Endodermal cell (in vitro differentiated cells): Measurements from ENCODE around the gene ZNF618. TPM values are rescaled to one million over a fixed set of nuclear protein-coding genes. Genes with fewer than 3 reads are reported as not detected.
A peak's percentile ranks its signal among the peaks of the same experiment; 100 is the strongest.

Source experiments
- DNase-seq: peaks from one replicate; pipeline ENCODE4 v3.0.0-alpha.2; 2017
- H3K27ac ChIP-seq: 2 replicates; pipeline ENCODE4 v1.5.1; 2013; ENCODE audit warnings: mild to moderate bottlenecking, low read depth, low read length, moderate library complexity
- H3K27me3 ChIP-seq: 2 replicates; pipeline ENCODE4 v1.6.1; 2013; ENCODE audit warnings: mild to moderate bottlenecking, low read length, moderate library complexity; ENCODE audit not compliant: insufficient read depth, control insufficient read depth, poor library complexity, severe bottlenecking
- H3K36me3 ChIP-seq: 2 replicates; pipeline ENCODE4 v1.7.0; 2013; ENCODE audit warnings: mild to moderate bottlenecking, low read length, moderate library complexity; ENCODE audit not compliant: control insufficient read depth, insufficient read depth
- H3K4me1 ChIP-seq: one replicate; pipeline ENCODE4 v1.7.0; 2013; ENCODE audit warnings: low read length; ENCODE audit not compliant: control insufficient read depth, insufficient read depth
- H3K4me3 ChIP-seq: 2 replicates; pipeline ENCODE4 v1.5.1; 2013; ENCODE audit warnings: mild to moderate bottlenecking, low read length, moderate library complexity
- H3K9ac ChIP-seq: 2 replicates; pipeline ENCODE4 v1.6.1; 2013; ENCODE audit warnings: mild to moderate bottlenecking, low read length, moderate library complexity; ENCODE audit not compliant: poor library complexity, severe bottlenecking; ENCODE audit errors: extremely low read depth
- H3K9me3 ChIP-seq: 2 replicates; pipeline ENCODE4 v1.6.1; 2013; ENCODE audit warnings: mild to moderate bottlenecking, low read length, moderate library complexity; ENCODE audit not compliant: control insufficient read depth
- H3K27ac Mint-ChIP-seq: 2 replicates; pipeline ENCODE4 v1.8.0; 2020; ENCODE audit warnings: mixed read lengths
- H3K27me3 Mint-ChIP-seq: 2 replicates; pipeline ENCODE4 v1.8.0; 2021; ENCODE audit warnings: mild to moderate bottlenecking, mixed read lengths; ENCODE audit not compliant: insufficient read depth
- H3K36me3 Mint-ChIP-seq: 2 replicates; pipeline ENCODE4 v1.8.0; 2020; ENCODE audit warnings: low read depth, mixed read lengths
- H3K4me1 Mint-ChIP-seq: 2 replicates; pipeline ENCODE4 v1.8.0; 2020; ENCODE audit warnings: mixed read lengths
- H3K4me3 Mint-ChIP-seq: 2 replicates; pipeline ENCODE4 v1.8.0; 2020; ENCODE audit warnings: mild to moderate bottlenecking, moderate library complexity, mixed read lengths
- H3K9me3 Mint-ChIP-seq: 2 replicates; pipeline ENCODE4 v1.8.0; 2020; ENCODE audit warnings: mild to moderate bottlenecking, mixed read lengths
- CTCF ChIP-seq: fragments of 200-600 bp; sonication (generic); conservative IDR thresholded peaks from 2 replicates; pipeline ENCODE4 v1.5.0; 2021; ENCODE audit warnings: antibody characterized with exemption, mild to moderate bottlenecking
- WGBS, 2 experiments: methylation state at CpG; one replicate each; pipeline versions ENCODE4 v1.1.5 to v1.1.7; 2013; ENCODE audit warnings: missing lambda C conversion rate in 2 of 2, mixed read lengths in 1 of 2; ENCODE audit not compliant: insufficient coverage in 1 of 2, insufficient read length in 1 of 2; 5-methylcytosine and 5-hydroxymethylcytosine counted together
- total RNA-seq, 2 donors: library from RNA; stranded (reverse); fragmentation: NEBNext Ultra II Directional in 1 of 2; extraction: Animal tissue kit (Norgen Biotek cat#: 25700) in 1 of 2; gene quantifications; 2 replicates in 1 of 2; 3 replicates in 1 of 2; pipeline ENCODE4 v1.2.1, GENCODE V29; 2021

Gene ZNF618
- total RNA-seq, 2 donors from 2014 or later = 34.5 to 37.5 TPM

GRCh38 chr9:113886026-113886369 lies 9.9 kb downstream of the ZNF618 start:
- no peaks in the 10 kb centered on the region for H3K27me3 ChIP-seq
- no peak for DNase-seq
- Mint-ChIP-seq H3K9me3 (peaks cover 14% of the 10 kb centered on the region), H3K27me3 (no peaks in the 10 kb centered on the region), H3K36me3 (peaks cover 21% of the 10 kb centered on the region), H3K27ac (no peak overlapping the region), H3K4me1 (peaks cover 30% of the 10 kb centered on the region), H3K4me3 (no peak overlapping the region)
- WGBS, 2 experiments = 76 to 83% methylated on average over 1 of the region's 1 CpG
- no peak for TF ChIP-seq CTCF
- peaks cover 12% of the 10 kb centered on the region for H3K36me3 ChIP-seq
- H3K9ac ChIP-seq = no peak overlapping the region
- peaks cover 17% of the 10 kb centered on the region for H3K9me3 ChIP-seq
- no peaks in the 10 kb centered on the region for H3K4me1 ChIP-seq
- H3K27ac ChIP-seq = peak overlapping the region; percentile 45
- H3K4me3 ChIP-seq = no peak overlapping the region

- no peak for TF ChIP-seq CTCF
- DNase-seq = no peak
- Histone ChIP-seq H3K9ac (no peak overlapping the region), H3K9me3 (peaks cover 21% of the 10 kb centered on the region), H3K27me3 (no peaks in the 10 kb centered on the region), H3K36me3 (peaks cover 16% of the 10 kb centered on the region), H3K4me1 (no peaks in the 10 kb centered on the region), H3K4me3 (no peak overlapping the region), H3K27ac (peak overlapping the region; percentile 22)
- Mint-ChIP-seq H3K4me1 (peaks cover 30% of the 10 kb centered on the region), H3K27ac (no peak overlapping the region), H3K4me3 (no peak overlapping the region), H3K27me3 (no peaks in the 10 kb centered on the region), H3K9me3 (peaks cover 14% of the 10 kb centered on the region), H3K36me3 (peaks cover 25% of the 10 kb centered on the region)
- WGBS, 2 experiments = 0 to 39% methylated on average over 1 of the region's 1 CpG
Measured at GRCh38 chr9:113886466-113886865, 10.4 kb downstream of the ZNF618 start.

DNA sequence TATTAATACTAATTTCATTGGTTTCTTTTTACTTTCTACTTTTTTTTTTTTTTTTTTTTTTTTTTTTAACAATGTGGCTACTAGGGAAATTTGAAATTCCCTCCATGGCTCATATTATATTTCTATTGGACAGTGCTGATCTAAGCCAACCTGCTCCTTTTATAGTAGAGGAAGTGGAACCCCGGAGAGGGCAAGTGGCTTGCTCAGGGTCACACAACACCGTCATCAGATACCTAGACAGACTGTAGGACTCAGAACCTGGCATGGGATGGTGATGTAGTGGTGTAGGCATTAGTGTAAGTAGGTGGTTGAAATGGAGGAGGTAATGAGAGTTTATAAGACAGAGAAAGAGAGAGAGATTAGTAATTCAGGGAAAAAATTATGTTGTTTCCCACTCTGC lies 10.8 kb downstream of the ZNF618 start:
- peak overlapping the region; percentile 35 for H3K27ac Mint-ChIP-seq
- Histone ChIP-seq H3K36me3 (peaks cover 20% of the 10 kb centered on the region), H3K27ac (no peak overlapping the region), H3K4me1 (no peaks in the 10 kb centered on the region), H3K9ac (no peak overlapping the region), H3K9me3 (peaks cover 22% of the 10 kb centered on the region), H3K27me3 (no peaks in the 10 kb centered on the region), H3K4me3 (no peak overlapping the region)
- peaks cover 14% of the 10 kb centered on the region for H3K9me3 Mint-ChIP-seq
- H3K36me3 Mint-ChIP-seq = peaks cover 29% of the 10 kb centered on the region
- TF ChIP-seq CTCF = no peak
- H3K4me1 Mint-ChIP-seq = peaks cover 26% of the 10 kb centered on the region
- H3K27me3 Mint-ChIP-seq = no peaks in the 10 kb centered on the region
- WGBS, 2 experiments = 95% methylated on average over 2 of the region's 2 CpGs; no CpG with 5 or more reads in 1 of the 2 experiments
- DNase-seq = no peak
- no peak overlapping the region for H3K4me3 Mint-ChIP-seq
